GM19397 (cell line): Measurements from ENCODE around the gene TNIK.
A peak's percentile ranks its signal among the peaks of the same experiment; 100 is the strongest.

Source experiments
- ATAC-seq: cut with Tn5 transposase; IDR thresholded peaks from one replicate; pipeline ENCODE4 v1.9.1; 2021; ENCODE audit warnings: mild to moderate bottlenecking, moderate library complexity; ENCODE audit not compliant: unreplicated experiment

TNIK gene

GRCh38 chr3:171201825-171202224 is 258.4 kb downstream of the TNIK start:
- ATAC-seq: no peak

DNA sequence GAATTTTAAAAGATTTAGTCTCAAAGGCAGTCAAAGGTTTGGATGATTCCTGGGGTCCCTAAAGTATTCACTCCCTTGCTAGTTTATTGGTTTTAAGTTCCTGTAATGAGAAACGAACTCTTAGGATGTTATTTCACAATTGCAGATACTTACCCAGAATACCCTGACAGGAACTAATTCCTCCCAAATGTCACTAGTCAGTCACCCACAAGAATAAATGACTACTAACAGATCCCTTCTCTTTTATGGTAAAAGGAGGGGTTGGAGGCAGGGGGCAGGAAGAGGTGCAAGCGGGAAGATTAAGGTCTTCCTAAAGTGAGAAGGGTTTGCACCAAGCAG is 259.5 kb downstream of the TNIK start:
- ATAC-seq: no peak

DNA sequence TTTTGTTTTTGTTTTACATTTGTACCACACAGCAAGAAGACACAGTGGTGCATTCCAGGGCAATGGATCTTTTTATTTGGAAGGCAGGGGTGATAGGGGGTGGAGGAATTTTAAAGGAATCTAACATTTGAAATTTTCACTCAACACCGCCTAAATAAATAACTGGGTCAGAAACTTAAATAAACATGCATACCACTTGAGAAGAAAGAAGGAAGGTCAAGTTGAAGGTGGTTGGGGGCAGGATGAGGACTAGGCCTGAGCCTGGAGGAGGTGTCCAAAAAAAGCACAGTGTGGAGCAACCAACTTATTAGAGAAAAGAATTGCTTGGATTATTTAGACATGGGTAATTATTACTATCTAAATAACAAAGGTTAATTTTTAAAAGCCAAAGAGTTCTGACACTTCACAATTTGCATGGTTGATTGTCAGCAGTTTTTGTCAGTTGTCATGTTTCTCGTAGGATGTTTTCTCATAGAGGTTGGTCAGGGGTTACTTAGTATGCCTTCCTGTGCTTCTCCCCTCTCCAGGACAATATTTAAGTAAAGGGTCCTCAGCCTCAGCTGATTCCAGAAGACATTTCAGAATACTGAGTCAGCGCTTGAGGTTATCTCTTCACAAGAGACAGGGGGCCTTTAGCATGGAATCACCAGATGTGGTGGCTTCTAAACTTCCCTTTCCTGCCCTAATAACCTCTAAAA is 260.0 kb downstream of the TNIK start:
- ATAC-seq: no peak

DNA sequence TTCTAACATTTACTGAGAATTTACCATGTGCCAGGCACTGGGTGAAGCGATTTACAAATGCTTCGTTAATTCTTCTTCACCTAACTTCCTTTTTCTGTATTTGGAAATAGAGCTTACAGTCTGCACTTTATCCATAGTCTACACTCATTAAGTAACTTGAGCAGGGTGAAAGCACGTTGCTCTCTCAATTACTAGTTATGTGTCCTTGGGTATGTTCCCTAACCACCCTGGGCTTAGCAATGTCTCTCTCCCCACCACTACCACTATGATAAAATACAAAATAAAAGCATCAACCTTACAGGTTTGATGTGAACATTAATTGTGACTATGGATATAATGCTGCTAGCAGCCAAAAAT is 260.8 kb downstream of the TNIK start:
- no peak for ATAC-seq

DNA sequence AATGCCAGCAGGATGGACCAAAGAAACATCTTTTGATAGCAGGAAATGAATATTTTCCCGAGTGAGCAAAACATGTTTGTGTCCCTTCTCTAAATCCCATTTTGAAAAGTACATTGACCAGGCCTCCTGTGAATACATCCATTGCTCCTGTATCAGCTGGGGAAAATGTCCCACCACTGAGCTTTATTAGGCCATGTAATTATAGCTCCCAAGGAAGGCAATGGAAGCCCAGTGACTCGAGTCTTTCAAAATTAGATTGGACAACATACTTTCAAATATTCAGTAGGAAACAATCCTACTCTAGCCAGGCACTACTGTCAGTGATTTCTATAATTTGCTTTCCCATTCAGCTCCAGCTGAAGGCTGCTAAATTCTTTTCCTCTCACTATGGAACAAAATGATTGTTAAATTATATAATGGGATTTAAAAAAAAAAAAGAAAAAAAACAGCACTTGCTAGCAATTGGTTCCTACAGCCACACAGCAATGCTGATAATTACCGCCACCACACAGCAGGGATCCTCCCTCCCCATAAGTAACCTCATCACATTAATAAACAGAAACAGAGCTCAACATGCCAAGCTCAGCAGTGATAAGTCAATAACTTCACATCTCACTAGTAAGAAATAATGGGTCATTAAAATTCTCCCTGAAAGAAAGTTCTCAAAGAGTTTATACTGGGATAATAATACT is 261.3 kb downstream of the TNIK start:
- no peak for ATAC-seq

- no peak for ATAC-seq
Measured at GRCh38 chr3:171195686-171196085, 264.5 kb downstream of the TNIK start.

- no peak for ATAC-seq
Measured at GRCh38 chr3:171194965-171195364, 265.2 kb downstream of the TNIK start.

DNA sequence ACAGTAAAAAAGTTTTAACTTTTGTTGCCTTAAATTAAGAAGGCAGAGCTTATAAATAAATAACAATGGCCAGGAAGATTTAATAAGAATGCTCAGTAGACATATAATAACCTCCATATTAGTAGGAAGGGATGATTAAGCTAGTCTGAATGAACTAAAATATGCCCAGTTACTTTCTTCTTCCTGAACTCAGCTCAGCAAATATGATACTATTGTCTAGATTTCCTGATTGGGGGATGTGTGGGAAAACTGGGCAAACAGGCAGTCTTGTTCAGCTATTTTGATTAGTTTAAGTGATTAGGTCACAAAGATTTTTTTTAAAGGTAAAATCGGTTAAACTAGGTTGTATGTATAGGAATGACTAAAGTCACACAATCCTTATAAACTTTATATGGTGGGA is 266.5 kb downstream of the TNIK start:
- ATAC-seq: no peak

- ATAC-seq: no peak
Measured at GRCh38 chr3:171192176-171192854, 267.9 kb downstream of the TNIK start.

DNA sequence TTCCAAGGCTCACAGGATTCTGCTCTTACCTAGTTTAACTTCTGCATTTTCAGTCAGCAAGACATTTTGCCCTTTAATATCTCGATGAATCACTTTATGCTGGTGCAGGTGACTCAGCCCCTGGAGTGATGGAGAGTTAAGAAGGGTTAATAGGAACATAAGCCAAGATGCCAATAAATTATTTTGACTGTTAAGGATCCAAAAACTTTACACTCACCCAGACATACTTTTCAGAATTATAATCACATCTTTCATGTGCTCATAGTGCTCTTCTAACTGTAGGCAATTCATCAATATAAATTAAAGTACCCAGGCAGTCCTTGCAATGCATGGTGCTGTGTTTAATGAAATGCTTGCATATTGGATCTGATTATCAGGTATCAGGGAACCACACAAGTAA is 269.5 kb downstream of the TNIK start:
- no peak for ATAC-seq

DNA sequence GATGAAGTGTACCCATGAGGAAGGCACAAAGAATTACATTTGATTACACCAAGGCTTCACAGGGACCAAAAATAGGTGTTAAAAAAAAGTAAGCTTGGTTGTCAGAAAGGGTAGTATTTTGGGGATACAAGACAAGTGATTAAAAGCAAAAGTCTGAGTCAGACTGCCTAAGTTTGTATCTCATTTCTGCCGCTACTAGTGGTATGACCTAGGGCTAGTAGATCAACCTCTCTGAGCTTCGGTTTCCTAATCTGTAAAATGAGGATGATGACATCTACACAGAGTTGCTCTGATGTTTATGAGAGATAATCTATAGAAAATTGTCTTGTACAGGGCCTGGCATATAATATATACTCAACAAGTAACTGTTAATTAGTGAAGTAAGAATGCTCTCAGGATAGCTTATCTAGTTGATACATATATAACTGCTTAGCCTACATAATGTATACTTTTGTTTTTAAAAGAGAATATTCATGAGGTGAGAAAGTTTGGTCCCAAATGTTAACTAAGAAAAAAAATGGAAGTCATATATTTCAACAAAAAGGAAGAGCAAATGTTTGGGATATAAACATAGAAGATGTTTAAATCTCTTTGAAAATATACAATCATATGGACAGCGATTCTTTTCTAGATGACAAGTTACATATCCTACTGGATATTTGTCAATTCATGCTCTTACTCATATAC is 270.7 kb downstream of the TNIK start:
- no peak for ATAC-seq

DNA sequence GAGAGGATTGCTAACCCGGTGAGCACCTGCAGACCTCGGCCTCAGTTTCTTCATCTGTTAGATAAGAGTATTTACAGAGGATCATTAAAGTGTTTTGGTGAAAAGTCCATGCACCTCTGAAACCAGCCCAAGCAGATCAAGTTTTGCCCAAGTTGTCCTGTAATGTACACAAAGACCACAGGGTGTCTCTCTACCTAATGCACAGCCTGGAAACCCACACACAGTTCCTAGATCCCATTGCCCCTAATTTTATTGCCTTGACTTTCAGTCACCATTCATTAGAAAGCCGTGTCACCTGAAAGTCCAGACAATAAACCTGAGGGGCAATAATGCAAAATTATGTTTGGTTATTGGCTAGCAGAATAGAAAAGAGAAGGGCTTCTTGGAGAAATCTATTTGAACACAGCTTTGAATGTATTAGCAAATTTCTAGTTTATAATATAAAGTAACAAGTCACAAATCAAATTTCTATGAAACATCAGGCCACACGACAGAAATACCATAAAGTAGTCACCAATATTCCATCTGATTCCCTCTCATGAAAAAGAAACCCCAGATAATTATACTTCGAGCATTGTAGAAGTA is 272.4 kb downstream of the TNIK start:
- no peak for ATAC-seq

- no peak for ATAC-seq
Measured at GRCh38 chr3:171186817-171187500, 273.2 kb downstream of the TNIK start.

DNA sequence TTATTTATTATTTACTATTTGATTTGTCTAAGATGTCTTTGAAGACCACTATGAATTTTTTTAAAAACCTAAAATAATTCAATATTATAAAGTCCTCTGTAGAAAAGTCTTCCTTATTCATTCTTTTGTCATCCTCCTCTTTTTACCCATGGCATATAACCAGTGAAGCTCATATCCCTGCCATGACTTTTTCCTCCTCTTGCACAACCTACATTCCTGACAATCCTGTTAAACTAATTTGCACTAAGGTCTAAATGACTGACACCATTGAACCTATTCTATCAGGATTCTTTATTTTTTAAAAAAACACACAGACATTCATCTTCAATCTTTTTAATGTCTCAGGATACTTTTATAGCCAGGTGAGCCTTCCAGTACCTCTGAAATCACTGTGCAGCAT is 273.8 kb downstream of the TNIK start:
- ATAC-seq: no peak

DNA sequence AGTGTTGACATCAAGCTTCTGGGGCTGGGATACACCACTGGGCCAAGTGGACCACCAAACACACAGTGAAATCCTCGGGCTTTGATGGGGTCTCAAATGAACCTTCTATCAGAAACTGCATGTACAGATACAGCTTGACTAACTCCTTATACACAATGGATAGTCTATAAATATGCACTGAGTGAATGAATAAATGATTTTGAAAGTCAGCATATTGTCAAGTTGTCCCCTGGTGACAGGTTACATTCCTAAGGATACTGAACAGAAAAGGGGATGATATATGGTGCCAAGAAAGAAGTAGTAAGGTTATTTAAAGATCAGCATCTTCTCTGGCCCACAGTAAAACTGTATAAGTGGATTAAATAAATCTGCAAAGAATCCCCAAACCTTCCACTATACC is 274.2 kb downstream of the TNIK start:
- no peak for ATAC-seq

DNA sequence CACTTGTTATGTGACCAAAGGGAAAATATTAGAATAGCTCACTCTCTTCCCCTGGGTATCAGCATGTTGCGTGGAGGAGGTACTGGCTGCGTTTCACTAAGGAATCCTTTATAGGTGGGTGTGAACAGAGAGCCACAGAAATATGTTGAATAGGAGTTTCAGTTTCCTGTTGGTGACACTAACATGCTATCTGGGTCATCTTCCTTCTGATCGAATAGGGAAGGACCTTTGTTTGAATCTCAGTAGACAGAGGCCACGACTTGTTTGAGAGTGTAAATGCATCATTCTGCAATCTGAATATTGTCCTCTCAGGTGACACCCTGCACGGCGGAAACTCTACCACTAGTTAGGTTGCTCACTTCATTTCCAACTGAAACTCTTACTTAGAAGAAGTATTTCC is 275.8 kb downstream of the TNIK start:
- peak; percentile 64 for ATAC-seq

DNA sequence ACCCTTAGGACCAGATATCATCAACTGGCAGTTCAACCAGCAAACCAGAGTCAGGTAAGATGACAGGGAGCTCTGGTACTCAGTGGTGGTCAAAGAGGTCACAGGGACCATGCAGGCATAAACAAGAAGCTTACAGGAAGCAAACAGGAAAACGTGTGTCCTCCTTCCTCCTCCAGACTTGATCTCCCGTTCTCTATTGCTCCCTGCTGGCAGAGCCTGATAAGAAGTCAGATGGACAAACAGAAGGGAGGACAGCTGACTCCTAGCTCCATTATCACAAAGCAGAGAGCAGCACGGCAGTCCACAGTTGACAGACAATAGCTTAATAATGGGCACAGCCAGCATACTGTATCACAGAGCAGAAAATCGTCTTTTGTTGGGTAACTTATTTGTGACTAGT is 277.2 kb downstream of the TNIK start:
- no peak for ATAC-seq

DNA sequence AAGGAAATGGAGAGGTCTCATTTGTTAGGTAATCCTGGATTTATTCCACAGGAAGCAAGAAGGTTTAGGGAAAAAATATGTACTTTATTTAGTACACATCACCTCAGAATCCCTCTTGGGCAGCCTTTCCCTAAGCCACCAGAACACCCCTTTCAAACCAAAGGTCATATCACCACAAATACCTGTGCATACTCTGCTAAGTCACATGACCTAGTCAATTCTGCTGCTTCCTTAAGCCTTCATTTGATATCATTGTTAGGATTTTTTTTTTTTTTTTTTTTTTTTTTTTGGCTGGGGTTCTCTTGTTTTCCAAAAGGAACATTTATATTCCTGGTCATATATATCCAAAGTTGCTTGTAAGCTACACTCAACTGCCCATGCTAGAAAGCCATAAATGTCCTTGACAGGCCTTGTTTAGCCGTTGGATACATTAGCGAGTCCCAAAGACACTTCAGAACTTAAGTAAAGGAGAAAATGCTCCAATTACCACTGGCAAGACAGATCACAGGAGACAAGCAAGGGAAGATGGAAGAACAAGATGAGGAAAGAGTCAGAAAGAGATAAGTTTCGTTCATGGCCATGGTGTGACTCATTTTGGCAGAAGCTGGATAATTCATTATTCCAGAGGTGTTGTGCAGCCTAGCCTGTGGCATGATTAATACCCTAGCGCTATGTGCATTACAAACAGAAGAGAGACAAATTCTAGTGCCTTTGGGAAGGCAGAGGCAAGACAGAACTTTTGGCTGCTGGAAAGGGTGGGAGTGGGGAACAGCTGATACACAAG is 278.1 kb downstream of the TNIK start:
- no peak for ATAC-seq

DNA sequence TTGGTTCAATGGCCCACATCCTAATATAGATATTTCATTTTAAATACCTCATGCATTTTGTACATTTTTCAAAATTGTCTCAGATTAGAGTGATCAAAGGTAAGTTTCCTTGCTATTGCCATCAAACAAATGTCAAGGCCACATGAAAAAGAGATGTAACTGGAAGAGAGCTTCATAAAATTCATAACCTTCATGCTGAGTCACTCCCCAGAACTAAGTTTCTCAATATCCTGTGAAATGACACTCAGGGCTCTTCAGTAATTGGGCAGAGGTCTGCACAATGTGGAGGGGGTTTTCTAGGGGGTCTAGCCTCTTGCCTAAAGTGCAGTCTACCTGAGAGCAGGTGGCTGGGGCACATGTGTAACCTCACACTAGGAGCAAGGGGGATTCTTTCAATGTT is 281.5 kb downstream of the TNIK start:
- no peak for ATAC-seq

GRCh38 chr3:171177553-171177952 is 282.7 kb downstream of the TNIK start:
- ATAC-seq: no peak
